HG02938 (cell line): ENCODE results near the gene OR52R1.
"Not testable (repeated sequence)": the region's sequence is repeated elsewhere in the genome, so short reads cannot be mapped to it uniquely, and the experiment has no call there.

Experiments used
- ATAC-seq: cut with Tn5 transposase; IDR thresholded peaks from one replicate; pipeline ENCODE4 v1.9.1; 2021; ENCODE audit warnings: mild to moderate bottlenecking, moderate library complexity; ENCODE audit not compliant: unreplicated experiment

Gene OR52R1

DNA sequence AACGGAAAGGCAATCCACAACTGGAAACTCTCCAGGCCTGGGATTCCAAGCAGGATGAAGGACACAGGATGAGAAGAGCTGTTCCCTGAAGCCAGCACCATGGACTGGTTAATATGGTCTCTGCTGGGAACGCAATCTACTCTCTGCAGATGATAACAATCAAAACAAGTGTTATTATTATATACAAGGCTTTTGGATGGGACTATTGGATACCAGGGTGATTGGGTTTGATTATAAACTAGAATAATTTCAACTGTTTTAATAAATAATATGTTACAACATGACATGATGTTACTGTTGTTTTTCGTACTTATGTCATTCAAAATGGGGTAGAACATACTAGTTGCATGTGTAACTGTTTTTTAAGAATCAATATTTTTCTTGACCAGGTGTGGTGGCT lies at the start of gene OR52R1:
OR52R1 (minus strand) TSS at position 101 of the 400 bp plus-strand sequence; CDS start at position 101, 0 bp downstream.
- ATAC-seq: no peak

DNA sequence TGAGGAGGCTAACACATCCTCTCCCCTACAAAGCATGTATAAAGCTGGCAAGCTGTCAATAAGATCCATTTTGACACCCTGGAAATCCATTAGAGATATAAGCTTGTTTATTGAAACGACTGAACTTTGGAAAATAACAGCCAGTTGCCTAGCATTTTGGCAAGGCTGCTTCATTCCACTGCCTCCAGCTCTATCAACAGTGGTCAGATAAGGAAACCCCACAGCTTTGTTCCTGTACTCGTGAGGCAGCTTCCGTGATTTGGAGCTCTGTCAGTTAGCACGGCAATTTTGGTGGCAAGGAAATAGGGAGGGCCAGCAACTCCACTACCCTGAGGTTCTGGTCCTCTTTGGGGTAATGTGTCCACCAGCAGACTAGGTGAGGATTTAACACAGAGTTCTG lies 46.9 kb upstream of the OR52R1 start:
- ATAC-seq: no peak

DNA sequence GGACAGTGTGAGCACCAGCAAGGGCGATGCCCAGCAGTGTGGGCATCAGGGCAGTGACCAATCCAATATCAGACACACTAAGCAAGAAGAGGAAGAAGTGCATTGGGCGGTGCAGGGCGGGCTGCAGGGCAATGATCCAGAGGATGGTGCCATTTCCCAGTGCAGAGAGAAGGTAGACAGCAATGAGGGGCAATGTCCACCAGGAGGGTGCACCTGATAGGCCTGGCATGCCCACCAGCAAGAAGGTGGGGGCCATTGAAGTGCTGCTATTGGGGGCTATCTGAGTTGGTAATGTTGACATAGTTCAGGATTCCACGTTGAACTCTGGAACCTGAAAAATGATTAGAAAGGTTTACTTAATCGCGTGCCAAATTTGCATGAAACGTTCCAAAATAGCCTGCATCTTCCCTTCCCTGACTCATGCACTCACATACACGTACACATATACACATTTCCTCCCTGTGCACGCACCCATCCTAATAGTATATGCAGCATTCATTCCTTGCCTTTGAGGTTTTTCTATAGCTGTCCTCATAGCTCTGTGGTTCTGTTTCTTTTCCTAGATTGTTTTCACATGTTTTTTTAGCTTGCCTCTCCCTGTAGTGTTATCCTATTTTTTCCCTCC lies 44.8 kb upstream of the OR52R1 start, which contains the start of gene OR51S1:
OR51S1 (minus strand) TSS at position 301 of the 625 bp plus-strand sequence; CDS start at position 301, 0 bp downstream.
- ATAC-seq: no peak

DNA sequence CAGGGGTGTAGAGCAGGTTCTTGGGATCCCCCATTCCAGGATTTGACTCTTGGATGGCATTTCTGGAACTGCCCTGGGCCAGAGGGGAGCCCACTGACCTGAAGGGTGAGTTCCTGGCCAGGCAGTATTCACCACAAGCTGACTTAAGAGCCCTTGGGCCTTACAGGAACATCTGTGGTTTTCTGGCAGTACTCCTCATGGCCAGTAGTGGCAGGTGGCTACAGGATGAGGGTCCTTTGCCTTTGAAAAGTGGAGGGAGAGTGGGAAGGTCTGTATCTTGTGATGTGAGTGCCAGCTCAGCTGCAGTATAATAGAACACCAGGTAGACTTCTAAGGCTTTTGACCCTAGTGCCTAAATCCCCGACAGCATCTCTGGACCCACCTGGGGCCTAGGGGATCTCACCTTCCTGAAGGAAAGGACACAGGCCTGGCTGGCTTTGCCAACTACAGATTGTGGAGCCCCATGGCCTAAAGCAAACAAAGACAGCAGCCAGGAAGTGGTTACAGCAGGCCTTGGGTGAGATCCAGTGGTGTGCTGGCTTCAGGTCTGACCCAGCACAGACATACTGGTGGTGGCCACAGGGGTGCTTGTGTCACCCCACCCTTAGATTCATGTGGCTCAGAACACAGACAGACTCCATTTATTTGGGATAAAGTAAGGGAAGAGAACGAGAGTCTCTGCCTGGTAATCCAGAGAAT lies 35.8 kb upstream of the OR52R1 start:
- ATAC-seq: no peak

DNA sequence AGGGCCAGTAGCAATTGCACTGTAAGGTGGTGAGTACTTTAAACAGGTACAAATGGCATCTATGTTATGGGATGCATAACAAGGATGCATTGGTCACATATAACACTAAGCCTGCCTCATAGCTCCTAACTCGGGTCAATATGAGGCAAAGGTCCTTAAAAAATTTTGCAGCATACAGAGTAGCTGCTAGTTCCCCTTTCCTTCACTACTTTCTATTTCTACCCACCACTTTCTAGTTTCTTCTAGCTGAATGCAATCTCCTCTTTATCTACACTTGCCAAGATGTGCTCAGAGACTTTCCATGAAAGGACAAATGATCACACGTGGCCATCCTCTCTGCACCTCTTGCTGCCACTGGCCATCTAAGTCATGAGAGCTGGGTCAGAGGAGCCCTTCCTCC lies 26.7 kb upstream of the OR52R1 start:
- peak; percentile 54 for ATAC-seq

DNA sequence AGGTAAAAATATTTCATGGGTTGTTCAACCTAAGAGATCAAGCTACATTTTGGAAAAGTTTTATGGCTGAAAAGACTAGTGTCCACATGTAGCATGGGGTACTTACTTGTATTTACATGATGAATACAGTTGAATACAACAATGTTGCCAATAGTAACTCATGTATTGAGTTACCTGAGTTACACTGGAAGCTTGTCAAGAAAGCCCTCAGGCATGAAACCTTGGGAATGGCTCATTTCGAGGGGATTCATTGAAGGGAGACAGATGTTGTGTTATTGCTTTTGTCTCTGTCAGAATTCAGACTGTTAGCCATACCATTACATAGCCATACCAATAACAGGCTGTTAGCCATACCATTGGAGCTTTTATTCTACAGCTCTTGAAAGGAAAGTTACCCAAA lies 26.2 kb upstream of the OR52R1 start:
- no peak for ATAC-seq

DNA sequence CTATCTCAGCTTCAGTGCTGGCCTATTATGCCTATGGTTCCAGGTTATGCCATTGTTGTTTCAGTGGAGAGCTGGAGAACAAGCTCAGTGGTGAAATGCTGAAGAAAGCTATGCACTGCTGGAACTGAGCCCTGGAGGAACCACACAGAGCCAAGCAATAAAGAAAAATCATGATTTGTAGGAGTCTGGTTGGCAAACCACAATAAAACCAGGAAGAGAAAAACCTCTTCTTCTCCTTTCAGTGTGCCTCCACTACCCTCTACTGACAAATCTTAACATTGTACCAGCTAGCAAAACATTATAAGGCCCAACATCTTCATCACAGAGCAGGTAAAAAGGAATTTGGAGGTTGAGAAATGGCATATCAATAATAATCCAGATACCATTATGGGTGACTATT lies 22.2 kb upstream of the OR52R1 start:
- no peak for ATAC-seq

DNA sequence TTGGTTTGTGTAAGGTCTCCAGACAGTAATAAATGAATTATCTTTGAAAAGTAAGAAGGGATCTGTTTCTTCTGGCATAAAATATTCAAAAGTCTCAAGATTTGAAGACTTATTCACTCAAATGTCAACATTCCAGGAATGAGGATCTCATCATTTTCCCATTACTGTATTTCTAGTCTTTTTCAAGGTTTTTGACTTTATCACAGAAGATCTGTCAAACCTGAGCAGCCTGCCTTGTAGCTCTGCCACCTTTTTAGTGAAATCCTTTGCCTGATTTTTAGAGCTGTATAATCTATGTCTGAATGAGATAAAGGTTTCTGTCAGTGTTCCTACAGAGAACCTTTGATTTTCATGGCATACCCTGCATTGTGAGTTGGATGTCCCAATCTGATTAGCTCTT lies 21.0 kb upstream of the OR52R1 start:
- ATAC-seq: no peak

DNA sequence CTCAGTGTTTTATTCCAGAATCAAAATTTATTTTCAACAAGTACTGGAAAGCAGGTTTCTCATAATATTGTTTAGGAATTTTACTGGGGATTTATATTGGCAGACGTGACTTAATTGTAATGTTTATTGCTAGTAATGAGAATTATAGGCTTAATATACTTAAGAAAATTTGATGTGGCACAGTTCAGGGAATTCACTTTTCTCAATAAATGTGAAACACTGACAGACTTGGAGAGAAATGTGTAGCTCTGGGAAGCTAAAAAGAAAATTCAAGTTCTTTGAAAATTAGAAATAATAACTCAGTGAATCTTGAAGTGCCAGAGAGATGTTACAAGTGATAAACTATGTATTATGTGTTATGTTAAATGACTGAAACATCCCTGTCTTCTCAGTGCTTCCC lies 16.8 kb upstream of the OR52R1 start, which contains the start of gene OR51F2:
OR51F2 (plus strand) TSS at position 301 of the 400 bp plus-strand sequence. CDS start 101 bp downstream, outside the sequence.
- no peak for ATAC-seq

DNA sequence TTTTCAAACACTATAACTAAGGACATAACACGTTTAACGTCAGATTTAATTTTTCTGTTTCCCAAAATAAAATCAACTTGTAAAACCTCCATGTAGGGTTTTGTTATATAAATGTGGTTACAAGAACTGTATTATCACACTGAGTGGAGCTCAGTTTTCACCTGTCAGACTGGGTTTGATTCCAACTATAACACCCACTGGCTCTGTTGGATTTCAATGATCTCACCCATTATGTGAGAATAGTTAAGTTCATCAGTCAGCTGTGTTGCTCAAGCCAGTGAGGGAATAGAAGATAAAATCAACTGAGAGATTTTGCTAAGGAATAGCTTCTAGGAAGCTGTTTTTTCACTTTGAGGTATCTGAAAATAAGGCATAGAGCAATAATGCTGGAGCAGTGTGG lies 5.1 kb upstream of the OR52R1 start:
- ATAC-seq: no peak

DNA sequence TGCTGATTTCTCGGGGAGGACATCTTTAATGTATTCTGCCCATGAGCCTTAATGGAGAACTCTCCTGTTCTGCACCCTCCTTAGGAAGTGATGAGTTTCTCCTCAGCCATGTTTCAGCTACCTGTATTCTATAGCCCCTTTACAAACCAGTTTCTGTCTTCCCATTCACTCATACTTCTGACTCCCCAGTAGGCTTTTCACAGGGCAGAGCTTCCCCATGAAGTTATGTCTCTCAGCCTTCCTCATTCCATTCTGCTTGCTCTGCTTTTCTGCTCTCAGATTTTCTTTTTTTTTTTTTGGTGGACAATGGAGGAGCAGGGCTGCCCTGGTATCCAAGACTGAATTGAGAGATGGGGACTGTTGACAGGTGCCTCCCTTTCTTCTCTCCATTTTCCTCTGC lies 4.3 kb upstream of the OR52R1 start:
- no peak for ATAC-seq

DNA sequence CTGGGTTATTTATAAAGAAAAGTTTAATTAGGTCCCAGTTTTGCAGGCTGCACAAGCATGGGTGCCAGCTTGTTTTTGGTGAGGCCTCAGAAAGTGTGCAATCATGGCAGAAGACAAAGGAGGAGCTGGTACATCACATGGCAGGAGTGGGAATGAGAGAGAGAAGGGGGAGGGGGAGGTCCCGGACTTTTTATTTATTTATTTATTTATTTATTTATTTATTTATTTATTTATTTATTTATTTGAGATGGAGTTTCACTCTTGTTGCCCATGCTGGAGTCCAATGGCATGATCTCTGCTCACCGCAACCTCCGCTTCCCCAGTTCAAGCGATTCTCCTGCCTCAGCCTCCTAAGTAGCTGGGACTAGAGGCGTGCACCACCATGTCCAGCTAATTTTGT lies 2.9 kb downstream of the OR52R1 start:
- ATAC-seq: not testable (repeated sequence)

DNA sequence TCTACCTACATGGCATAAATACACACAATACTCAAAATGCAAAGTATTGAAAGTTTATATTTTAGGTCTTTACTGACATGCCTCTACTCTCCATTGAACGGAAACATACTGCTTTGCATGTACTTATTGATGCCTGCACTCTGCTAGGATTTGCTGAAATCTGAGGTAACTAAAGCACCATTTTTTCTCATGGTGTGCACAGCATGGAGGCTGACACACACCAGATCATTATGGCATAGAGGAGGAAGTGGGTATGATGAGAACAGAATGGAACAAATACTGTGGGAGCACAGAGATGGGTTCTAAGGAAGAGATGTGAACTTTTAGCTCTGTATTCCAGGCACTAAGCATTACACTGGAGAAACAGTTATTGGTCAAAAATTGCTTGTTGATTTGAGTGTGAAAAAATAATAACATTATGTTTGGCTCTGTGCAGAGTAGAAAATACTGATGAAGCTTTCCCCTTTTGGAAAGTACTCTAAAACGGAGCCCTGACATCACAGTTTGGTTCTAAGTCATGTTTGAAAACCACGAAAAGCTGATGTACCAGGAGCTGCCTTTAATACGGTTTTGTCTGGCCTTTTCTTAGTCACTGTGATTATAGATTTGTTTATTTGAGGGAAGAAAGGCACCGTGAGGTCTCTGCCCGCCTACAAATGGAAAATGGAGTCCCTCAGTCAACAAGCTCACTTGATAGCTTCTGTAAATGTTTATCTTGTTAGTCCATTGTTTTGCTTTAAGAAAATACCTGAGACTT lies 5.6 kb downstream of the OR52R1 start:
- no peak for ATAC-seq

DNA sequence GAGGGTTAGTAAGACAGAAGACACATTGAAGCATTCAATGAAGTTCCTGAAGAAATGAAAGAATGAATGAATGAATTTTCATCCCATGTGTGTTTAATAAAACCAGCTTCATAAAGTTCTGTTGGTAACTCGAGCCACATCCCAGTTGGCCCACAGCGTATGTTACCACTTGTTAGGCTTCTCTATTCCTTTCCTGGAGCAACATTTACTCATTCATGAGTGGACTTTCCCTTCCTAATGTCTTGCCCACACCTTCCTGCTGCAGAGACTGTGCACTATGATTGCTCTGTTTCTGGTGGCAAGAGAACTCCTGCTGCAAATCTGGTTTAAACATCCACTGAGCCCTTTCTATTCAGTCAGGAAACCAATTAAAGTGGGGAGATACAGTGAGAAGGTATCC lies 7.0 kb downstream of the OR52R1 start:
- no peak for ATAC-seq

DNA sequence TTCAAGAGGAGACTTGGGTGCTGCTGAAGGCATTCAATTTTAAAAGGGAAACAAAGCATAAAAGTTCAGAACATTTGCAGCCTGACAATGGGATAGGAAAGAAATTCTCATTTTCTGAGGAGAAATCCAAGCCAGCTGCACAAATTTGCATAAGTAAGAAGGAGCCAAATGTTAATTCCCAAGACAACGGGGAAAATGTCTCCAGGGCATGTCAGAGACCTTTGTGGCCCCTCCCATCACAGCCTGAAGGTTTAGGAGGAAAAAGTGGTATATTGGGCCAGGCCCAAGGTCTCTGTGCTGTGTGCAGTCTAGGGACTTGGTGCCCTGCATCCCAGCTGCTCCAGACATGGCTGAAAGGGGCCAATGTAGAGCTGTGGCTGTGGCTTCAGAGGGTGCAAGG lies 21.7 kb downstream of the OR52R1 start:
- ATAC-seq: no peak

DNA sequence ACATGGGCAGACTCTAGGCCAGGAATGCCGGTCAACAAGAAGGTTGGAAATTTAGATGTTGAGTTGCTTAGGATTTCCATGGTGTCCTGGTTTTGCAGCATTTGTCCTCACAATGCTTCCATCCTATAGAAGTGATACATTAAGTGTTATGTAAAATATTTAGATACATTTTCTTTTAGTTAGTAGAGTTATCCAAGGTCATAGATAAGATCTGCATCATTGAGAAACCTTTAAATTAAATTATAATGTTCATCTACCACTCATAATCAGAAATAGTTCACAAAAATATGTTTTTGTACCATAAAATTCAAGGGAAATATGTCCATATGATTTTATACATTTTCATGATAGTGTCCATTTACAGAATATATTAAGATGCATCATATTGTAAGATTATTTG lies 34.3 kb downstream of the OR52R1 start, which contains the start of gene OR51F1:
OR51F1 (minus strand) TSS at position 101 of the 400 bp plus-strand sequence; CDS start at position 101, 0 bp downstream.
- ATAC-seq: no peak

DNA sequence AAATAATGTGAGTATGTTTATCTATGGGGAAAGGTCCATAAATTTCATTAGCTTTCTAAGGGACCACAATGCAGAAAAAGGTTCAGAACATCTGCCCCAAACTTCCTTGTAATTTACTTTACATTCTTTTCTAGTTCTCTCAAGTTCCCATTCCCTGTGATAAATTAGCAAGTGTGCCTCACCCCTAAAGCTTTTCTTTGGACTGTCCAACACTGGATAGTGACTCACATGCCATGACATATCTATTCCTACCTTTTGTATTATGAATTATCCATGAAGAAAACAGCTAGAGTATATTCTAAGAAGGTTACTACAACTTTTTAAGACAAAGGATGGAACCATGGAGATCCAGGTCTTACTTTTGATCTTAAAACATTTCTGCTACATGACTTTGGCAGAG lies 36.1 kb downstream of the OR52R1 start:
- no peak for ATAC-seq

DNA sequence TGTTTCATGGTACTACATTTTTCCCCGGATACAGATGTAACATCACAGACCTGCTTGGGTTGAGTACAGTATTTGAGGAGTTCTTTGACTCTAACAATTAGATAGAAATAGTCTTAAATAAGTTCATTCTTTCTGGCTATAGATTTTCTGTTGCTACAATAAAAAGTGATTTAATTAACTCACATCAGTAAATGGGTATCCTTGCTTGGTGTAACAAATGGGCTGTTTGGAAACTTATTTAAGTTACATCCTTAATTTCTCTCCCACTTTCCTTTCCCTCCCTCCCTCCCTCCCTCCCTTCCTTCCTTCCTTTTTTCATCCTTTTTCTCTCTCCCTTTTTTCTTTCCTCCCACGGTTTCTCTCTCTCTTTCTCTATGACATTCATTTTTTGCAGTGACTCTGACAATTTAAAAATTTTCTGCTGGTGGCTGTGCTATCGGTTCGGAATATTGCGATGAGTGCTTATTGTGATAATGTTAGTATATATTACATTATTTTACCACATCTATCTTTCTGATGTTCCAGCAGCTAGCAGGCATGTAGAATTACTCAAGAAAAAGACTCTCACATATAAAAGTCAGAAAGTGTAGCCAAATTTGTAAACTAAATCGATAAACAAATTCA lies 37.6 kb downstream of the OR52R1 start:
- no peak for ATAC-seq

DNA sequence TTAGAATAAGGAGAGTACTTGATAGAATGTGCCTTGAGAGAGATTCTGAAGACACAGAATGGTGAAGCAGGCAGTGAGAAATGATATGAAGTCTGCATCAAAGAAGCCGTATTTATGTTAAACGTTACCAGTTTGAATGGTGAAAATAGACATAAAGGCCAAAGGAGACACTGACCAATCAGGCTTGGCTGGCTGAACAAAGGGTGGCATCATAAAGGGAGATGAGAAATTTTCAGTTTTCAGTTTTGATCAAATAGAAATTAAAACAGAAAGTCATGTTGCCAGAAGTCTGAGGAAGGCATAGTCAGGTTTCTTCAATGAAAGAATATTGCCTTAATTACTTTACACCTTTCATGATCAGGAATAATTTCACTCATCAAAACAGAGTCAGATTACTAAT lies 41.1 kb downstream of the OR52R1 start:
- ATAC-seq: no peak
